Measurements from ENCODE around the gene STPG2.

STPG2 gene

DNA sequence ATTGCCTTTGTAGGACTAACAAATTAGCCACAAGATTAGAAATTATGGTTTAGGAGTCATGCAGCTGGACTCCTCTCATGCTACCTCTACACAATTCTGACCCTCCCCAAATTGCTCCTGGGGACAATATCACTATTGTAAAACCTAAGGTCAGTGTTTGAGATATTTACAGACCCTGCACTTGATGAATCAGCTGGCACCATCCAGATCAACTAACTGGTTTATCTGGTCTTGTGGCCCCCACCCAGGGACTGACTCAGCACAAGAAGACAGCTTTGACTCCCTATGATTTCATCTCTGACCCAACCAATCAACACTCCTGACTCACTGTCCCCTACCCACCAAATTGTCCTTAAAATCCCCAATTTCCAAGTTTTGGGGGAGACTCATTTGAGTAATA, 192.4 kb downstream of the STPG2 start:
- no peak for DNase-seq (ENCODE audit: low spot score)
- no peak overlapping the region for H3K27ac ChIP-seq
- POLR2A ChIA-PET (ENCODE audit: low non-redundant PET), result no interaction called here

GRCh38 chr4:97942951-97943350, 200.3 kb downstream of the STPG2 start:
- ChIA-PET CTCF (no interaction called here), POLR2A (ENCODE audit: low non-redundant PET) (no interaction called here)
- TF ChIP-seq, protein P1, sequence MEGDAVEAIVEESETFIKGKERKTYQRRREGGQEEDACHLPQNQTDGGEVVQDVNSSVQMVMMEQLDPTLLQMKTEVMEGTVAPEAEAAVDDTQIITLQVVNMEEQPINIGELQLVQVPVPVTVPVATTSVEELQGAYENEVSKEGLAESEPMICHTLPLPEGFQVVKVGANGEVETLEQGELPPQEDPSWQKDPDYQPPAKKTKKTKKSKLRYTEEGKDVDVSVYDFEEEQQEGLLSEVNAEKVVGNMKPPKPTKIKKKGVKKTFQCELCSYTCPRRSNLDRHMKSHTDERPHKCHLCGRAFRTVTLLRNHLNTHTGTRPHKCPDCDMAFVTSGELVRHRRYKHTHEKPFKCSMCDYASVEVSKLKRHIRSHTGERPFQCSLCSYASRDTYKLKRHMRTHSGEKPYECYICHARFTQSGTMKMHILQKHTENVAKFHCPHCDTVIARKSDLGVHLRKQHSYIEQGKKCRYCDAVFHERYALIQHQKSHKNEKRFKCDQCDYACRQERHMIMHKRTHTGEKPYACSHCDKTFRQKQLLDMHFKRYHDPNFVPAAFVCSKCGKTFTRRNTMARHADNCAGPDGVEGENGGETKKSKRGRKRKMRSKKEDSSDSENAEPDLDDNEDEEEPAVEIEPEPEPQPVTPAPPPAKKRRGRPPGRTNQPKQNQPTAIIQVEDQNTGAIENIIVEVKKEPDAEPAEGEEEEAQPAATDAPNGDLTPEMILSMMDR (conservative IDR thresholded peaks at IDR 0.05; ENCODE audit: low read depth), result no peak

More for the DNA sequence above, 192.4 kb downstream of the STPG2 start:
- TF ChIP-seq, protein P1 (conservative IDR thresholded peaks at IDR 0.05; ENCODE audit: low read depth), result no peak
- CTCF ChIA-PET, result interaction anchor here (0.6 kb wide), 1 partner anchor 1236 kb away, joined by 3 read pairs; no protein-coding TSS in a partner anchor

GRCh38 chr4:97942137-97942536, 201.1 kb downstream of the STPG2 start:
- POLR2A ChIA-PET (ENCODE audit: low non-redundant PET), result no interaction called here

More at GRCh38 chr4:97942951-97943350, 200.3 kb downstream of the STPG2 start:
- no peak overlapping the region for H3K27ac ChIP-seq
- DNase-seq (ENCODE audit: low spot score), result no peak

GRCh38 chr4:97938141-97938540, 205.1 kb downstream of the STPG2 start:
- ChIA-PET CTCF (no interaction called here), POLR2A (ENCODE audit: low non-redundant PET) (no interaction called here)
- TF ChIP-seq, protein P1 (conservative IDR thresholded peaks at IDR 0.05; ENCODE audit: low read depth), result no peak
- H3K27ac ChIP-seq, result no peak overlapping the region
- DNase-seq (ENCODE audit: low spot score), result no peak

More at GRCh38 chr4:97942137-97942536, 201.1 kb downstream of the STPG2 start:
- peak; percentile 65 for DNase-seq (ENCODE audit: low spot score)
- CTCF ChIA-PET, result no interaction called here
- no peak overlapping the region for H3K27ac ChIP-seq
- TF ChIP-seq, protein P1 (conservative IDR thresholded peaks at IDR 0.05; ENCODE audit: low read depth), result no peak

GRCh38 chr4:97924341-97924958, 218.8 kb downstream of the STPG2 start:
- DNase-seq (ENCODE audit: low spot score), result no peak
- ChIA-PET CTCF (no interaction called here), POLR2A (ENCODE audit: low non-redundant PET) (no interaction called here)
- H3K27ac ChIP-seq, result no peak overlapping the region
- TF ChIP-seq, protein P1 (conservative IDR thresholded peaks at IDR 0.05; ENCODE audit: low read depth), result no peak

DNA sequence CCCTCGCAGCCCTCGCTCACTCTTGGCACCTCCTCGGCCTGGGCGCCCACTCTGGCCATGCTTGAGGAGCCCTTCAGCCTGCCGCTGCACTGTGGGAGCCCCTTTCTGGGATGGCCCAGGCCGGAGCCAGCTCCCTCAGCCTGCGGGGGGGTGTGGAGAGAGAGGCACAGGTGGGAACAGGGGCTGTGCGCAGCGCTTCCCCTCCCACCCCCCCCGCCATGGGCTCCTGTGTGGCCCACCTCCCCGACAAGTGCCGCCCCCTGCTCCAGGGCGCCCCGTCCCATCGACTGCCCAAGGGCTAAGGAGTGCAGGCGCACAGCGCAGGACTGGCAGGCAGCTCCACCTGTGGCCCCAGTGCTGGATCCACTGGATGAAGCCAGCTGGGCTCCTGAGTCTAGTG, 220.2 kb downstream of the STPG2 start:
- CTCF ChIA-PET, result no interaction called here
- H3K27ac ChIP-seq, result no peak overlapping the region
- DNase-seq (ENCODE audit: low spot score), result no peak
- POLR2A ChIA-PET (ENCODE audit: low non-redundant PET), result no interaction called here
- TF ChIP-seq, protein P1 (conservative IDR thresholded peaks at IDR 0.05; ENCODE audit: low read depth), result no peak

All from RWPE1 (cell line).